HG03135 (cell line): ENCODE results near the gene HOXA4.

ENCODE experiments used
- ATAC-seq: cut with Tn5 transposase; IDR thresholded peaks from one replicate; pipeline ENCODE4 v1.9.1; 2021; ENCODE audit warnings: mild to moderate bottlenecking, moderate library complexity; ENCODE audit not compliant: unreplicated experiment

The HOXA4 gene

DNA sequence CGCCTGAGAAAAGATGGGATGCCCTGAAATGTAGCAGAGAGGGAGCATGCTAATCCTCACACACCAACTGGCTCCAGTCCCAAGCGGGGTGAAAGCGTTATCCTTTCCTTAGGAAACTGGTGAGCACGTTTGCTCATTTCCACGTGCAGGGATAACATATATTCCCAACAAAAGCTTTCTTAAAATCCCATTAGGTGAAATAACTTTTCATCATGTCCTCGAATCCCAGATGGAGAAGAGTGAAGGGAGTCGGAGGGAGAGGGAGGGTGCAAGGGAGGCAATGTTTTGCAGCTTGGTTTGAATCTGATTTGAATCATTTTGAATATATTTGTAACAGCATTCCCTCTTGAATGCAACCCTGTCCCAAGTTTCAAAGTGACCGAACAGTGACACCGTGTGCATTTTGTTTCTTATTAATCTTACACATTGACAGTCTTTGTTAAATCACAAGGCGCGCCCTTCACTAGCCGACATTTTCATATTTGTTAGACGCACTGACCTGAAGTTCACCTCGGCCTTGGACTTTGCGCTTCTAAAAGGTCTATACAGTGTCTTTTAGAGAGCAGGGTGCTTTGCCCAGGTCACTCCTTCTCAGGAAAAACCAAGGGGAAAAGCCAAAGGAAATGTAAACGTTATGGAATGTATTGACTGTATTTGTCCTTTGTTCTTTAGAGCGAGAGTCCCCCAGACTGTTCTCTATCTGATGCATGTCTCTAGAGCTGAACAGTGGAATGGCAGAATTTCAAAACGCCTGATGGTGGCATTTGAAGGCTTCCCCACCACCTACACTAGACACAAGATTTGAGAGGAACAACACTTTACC is 3.1 kb upstream of the HOXA4 start:
- no peak for ATAC-seq

DNA sequence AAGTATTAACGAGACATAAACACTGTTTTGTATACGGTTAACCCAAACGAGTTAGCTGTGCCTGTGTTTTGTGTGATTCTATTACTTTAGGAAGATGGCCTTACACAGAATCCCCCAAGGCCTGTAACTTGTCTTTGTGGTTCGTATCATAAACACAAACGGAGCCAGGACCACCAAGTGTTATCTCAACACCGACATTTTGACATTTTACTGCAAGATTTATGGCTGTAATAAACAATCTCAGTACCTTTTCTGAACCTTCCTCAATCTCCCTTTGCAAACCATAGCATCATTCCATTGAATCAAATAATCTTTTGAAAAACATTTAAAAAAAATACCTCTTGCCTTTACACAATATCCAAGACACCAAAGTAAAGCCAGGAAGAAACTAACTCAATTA is 2.4 kb upstream of the HOXA4 start:
- no peak for ATAC-seq

DNA sequence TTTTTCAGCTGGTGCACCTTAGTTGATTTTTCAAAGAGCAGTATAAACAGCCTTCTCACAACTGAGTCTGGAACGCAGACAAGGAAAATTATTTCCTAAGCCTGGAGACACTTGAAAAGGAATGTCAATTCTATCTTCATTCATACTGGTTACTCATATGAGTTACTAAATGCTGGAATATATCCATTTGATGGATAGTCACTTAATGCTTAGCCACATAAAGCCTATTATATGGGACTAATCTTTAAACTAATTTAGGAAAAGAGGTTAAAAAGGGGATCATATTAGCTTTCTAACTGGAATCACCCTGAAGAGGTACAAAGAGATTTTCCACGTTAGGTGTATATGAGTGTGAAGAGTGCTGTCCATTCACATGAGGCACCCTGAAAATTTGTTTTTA is 1.7 kb upstream of the HOXA4 start:
- ATAC-seq: no peak

DNA sequence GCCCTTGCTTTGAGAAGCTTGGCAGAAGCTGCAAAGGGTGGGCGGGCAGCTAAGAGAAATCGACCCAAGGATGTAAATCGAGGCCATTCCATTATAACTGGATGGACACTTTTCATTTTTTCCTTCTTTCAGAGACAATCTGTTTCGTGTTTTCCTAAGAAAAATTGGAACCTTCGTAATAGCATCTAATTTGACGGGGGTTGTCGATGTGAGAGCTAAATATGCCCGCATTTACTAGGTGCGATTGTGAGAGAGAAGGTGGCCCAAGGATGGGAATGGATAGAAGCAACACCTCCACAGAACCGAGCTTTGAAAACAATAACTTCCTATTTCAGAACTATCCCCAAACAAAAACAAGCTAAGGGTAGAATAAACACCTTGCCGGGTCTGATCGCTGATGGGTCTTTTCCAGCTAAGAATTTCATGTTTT is 848 bp upstream of the HOXA4 start:
- no peak for ATAC-seq

DNA sequence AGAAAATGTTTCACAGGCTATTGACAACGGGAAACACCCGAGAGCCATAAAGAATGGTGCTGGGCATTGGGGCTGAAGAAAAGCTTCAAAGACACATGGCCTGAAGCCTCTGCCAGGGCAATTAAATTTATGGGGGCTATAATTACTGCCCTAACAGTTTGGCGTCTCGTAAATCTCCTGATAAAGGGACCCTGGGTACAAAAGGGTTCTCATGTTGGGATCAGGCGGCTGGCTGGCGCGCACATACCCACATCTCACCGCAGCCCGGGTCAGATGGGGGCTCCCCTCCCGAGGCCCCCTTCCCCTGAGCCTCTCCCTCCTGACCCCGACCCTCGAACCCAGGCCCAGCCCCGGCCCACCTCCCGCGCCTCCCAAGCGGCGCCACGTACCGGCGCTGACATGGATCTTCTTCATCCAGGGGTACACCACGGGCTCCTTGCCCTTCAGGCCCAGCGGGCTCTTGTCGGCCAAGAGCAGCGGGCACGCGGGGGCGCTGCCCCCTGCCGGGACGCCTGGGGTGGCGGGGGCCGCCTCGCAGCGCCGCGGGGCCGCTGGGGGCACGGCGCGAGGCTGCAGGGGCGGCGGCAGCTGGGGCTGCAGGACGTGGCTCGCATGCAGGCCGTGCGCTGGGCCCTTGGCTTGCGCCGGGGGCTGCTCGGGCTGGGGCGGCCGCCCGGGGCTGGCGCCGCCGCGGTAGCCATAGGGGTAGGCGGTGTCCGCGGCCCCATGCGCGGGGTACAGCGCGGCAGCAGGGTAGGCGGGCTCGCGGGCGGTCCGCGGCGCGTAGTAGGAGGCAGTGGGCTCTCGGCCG is 623 bp downstream of the HOXA4 start:
- no peak for ATAC-seq

DNA sequence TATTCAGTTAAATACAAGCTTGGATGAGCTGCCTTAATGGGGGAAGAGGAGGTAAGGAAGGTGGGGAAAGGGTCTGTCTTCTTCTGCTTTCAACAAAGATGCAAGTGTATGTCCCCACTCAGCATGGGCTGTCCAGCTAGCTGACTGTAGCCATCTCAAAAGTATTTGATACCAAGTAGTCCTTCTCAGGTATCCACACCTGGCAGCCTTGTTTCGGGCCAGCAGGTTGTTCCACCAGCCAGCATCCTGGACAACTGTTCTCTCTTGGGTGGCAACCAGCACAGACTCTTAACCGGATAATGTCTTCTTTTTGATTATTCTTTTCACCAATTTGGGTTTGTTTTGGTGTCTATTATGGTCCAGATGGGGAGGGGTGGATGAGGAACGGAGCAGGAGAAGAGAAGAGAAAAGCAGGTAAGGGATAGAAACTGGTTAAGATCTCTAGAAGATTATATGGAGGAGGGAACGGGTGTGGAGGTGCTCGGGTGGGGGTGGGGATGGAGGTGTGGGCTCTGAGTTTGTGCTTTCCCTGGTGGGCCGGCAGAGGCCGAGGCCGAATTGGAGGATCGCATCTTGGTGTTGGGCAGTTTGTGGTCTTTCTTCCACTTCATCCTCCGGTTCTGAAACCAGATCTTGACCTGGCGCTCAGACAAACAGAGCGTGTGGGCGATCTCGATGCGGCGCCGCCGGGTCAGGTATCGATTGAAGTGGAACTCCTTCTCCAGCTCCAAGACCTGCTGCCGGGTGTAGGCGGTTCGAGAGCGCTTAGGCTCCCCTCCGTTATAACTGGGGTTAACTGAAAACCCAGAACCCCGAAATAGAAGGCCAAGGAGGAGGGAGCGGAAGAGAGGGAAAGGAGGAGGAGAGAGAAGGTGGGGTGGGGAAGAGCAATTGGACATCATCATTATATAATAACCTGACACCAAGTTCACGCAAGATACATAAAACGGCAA is 1.5 kb downstream of the HOXA4 start:
- ATAC-seq: no peak

DNA sequence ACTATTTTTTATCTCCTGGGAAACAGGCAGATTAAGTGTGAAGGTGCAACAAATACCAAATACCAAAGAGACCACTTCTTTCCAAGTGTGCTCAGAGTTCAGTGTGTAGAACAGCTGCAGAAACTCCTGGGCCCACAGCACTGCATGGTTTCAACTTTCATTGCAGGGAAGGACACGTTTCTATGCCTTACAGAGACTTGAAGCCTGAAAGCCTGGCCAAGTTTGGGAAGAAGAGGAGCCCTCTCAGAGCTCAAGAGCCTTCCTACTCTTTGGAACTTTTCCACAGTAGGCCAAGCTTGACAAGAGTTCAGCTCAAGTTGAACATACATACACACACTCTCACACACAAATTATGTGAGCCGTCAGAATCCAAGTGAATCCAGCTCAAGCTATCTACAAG is 2.5 kb downstream of the HOXA4 start:
- no peak for ATAC-seq

DNA sequence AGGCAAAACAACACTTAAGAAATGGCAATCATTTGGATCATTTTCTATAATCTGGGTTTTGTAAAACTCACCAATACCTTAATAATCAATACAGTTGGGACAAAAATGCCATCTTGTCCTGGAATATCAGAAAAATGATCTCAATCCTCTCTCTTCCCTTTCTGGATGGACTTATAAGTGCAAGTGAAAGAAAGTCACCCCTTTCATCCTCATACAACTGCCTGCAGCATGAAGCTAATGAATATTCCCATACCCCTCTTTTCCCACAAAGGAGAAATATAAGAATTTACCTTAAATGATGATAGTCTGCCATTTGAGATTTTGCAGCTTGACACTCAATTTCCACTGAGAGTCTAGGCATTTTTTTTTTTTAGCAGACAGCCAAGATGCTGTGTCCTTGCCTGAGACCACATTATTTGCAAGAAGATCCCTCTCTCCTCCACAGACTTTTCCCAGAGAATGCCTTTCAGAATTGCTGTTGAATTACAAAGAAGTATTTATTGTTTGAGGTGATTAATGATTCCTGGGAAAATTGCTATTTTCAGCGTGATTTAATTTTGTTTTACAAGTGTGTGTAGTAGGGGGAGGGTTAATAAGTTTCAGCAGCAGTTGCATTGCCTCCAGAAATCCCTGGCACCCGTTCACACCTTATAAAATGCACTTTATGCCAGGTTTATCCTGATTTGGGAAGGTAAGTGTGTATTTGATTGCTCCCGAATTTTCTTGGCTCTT is 3.8 kb downstream of the HOXA4 start:
- no peak for ATAC-seq

DNA sequence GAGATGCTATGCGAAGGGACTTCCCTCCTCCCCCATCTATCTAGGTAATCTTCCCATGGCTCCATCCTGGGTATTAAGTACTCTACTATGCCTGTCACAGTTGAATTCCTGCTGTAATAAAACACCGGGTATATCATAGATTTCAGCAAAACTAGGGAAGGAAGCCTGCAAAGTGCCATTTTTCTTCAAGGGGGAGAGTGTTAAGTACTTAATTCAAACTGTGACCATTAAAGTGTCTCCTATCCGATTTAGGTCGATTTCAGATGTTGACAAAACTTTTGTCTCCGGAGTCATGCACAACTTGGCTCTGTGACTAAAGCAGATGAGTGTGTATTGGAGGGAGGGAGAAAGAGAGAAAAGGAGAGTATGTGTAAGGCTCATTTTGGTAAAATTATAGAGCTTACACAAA is 4.6 kb downstream of the HOXA4 start:
- no peak for ATAC-seq

DNA sequence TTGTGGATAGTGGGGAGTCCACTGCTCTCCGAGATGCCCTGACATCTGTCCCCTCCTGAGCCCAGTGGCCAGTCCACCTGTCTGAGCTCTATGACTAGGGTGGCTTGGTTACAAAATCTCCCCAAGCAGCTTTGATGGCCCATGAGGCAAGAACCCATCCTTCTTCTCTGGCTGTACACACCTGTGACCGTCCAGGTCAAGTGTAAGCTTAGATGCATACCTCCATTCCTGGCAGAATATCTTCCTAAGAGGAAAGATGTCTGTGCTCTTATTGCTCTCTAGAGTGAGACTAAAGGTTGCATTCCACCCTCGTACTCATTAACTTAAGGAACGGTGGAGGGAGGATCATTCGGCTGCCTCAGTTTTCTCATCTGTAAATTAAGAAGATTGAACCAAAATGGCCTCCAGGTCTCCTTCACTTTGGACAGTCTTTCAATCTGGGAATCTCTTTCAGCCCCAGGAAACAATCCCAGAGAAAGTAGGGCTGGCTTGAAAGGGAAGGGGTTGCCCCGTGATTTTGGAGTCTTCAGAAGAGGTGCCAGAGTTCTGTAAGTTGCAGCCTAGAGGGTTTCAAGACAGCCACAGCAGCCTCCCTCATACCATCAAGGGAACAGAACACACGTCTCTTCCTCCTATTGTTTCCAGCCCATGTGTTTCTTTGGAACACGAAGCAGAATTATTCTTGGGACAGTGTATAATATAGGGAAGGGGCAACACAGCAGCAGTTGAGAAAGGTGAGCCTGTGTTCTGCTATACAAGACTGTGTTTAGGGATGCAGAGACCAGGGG is 5.5 kb downstream of the HOXA4 start:
- no peak for ATAC-seq

DNA sequence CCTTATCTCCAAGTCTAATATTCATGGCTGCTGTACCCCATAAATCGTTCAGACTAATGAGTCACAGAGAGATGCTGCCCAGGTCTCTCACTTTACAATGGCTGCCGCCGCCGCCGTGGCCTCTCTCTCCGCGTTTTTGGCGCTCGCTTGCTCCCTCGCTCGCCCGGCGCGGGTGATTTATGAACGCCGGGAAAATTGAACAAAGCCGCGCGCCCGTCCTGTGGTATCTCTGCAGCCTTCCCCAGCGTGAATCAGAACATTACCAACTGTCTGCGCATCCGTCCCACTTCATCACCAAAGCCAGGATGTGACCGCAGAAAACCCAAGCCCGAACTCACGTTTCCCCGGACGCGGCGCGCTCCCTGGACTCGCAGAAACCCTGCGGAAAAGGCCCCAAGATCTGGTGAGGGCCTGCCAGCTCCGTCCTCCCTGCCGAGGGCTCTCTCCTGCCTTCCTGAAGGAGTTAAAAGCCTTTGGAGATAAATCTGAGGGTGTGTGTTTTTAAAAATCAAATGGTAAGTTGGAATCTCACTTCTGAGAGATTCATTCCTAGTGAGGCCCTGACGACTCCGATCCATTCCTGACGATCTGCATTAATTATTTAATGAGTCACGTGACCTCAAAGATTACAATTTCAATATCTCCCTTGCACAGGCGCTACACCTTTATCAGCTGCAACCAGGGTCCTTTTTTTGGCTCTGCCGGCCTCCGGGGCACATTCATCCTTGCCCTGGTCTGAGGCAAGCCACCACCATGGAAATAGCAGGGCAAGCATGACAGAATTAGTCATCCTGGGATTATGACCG is 6.3 kb downstream of the HOXA4 start:
- no peak for ATAC-seq

DNA sequence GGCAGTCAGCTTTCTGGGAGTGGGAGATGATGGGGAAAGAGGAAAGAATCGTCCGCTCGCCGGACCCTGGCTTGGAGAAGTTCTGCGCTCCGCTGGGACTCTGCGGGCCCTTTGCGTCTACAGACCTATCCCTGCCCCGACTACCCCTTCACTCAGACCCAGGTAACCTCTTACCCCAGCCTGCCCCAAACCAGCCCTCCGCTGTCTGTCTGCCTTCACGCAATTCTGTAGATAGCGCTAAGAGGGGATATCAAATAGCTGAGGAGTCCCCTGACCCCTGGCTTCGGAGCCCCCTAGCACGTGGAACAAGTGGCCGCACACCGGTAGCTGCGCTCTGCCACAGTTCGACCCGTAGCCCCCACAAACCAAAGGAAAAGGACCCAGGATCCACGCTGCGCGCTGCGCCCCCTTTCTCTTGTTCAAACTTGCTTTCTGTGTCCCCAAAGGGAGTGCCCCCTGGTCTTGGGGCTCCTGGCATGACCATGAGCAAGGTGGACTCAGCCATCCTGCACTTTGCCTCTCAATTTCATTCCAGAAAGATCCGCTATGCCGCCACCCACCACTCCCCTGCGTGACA is 7.0 kb downstream of the HOXA4 start:
- no peak for ATAC-seq

DNA sequence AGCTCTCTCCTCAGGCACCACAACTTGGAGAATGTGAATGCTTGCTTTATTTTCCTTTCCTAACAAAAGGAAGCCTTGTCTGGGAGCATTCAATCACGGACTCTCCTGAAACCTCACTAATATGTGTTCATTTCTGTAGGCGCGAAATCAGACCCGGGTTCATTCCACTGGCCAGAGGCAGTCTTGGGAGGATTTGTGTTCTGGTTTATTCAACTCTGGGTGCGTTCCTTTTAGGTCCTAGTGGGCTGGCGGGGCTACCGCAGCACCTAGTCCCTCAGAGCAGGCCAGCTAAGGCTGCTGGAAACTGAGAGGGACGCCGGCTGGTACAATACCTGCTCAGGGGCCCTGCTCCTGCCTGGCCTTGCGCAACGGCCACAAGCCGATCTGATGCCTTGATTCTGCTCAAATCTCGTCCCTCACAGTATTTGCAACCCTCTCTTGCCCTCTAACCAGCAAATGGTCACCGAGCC is 7.5 kb downstream of the HOXA4 start:
- ATAC-seq: no peak

DNA sequence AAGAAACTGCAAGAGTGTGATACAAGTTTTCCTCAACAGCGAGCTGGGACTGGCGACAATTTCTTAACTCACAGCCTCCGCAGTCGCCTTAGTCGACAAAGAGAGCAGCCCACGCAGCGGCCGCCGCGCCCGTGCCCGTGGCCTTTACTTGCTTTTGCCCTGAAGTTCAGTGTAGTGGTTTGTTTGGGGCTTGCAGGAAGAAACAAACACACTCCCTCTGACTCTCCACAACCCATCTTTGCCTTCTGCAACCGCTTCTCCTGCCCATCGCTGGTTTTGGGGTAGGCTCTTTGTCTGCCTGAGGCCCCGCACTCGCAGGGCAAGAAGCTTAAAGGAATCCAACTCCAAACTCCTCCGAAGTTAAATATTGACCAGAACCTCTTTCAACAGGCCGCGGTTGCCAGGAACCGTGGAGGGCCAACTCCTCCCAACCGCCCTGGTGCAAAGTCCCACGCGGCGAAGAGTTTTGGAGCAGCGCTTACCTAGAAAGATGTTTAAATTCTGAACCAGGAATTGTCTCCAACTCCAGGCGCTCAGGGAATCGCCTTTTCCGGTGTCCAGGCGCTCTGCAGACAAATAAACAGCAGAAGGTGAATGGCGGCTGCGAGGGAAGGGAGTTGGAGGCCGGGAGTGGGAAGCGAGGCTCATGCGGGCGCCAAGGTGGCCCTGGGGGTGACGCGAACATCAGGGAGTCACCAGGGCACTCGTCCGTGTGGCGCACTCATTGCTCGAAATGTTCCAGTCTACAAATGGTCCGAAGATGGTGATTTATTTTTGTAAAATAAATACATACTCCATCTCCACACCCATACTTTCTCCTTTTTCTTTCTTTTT is 8.3 kb downstream of the HOXA4 start:
- ATAC-seq: no peak

DNA sequence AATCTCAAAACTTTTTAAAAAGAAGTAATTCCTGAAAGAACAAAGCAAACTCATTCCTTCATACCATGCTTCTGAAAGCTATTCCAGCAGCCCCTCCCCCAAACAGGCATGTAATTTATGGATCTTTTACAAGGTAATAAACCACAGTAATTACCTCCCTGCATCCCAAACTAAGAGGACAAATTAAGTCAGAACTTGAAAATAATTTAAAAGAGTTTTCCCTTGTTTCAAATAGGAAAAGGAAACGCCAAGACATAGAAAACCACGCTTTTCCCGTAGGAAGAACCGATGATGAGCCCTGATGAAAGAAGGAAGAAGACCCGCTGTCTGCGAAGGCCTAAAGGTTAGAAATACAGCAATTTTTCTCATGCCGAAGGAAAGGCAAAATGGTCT is 8.9 kb downstream of the HOXA4 start:
- ATAC-seq: no peak

DNA sequence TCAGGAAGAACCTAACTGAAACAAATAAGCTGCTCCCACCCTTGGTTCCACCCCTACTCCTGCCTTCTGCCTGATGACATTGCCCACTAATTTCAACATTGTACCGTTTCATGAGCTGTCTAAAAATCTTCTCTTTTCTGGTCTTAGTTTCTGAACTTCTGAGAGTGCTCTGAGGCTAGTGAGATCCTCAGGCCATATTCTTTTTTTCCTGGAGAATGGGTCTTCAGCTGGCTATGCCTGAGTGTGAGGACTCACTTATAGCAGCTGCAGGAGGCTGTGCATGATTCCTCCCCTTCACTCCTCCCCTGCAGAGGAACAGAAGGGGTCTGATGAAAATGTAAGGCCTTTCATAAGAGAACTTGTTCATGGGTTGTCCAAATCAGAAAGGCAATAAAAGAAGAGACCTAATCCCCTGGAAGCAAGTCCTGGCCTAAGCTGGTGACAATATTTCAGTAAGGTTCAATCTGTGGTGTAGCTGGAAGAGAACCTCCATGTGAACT is 11.1 kb downstream of the HOXA4 start:
- no peak for ATAC-seq

DNA sequence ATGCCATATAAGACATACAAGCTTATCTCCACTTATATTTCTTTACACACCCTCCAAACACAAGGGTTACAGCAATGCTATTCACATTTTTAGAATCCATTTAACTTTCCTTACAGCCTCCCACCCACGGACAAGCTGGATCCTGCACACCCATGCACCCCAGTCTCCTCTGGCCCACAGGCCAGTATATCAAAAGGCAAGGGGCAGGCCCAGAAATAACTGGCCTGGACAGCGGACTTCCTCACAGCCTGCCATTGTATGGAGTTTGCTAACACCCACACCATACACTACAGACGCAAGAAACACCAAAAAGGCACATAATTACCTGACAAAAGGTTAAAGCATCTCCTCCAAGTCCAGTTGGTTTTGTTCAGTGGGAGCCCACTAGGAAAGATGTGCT is 12.0 kb downstream of the HOXA4 start:
- no peak for ATAC-seq
